ENCODE measurements around the gene CLEC2L. TPM values are rescaled to one million over a fixed set of nuclear protein-coding genes. Genes with fewer than 3 reads are reported as not detected.

CLEC2L gene
- not detected for polyA plus RNA-seq (2013, experiment 1 of 2)
- not detected for polyA plus RNA-seq (2013, experiment 2 of 2)

GRCh38 chr7:139523199-139523941 is at the start of gene CLEC2L:
Gene CLEC2L (plus strand): TSS chr7:139523685. CDS start chr7:139523928, 243 bp downstream.
- Histone ChIP-seq H3K27ac (ENCODE audit: low read depth, low read length) (no peak within 1 kb of the TSS), H3K4me1 (ENCODE audit: insufficient read depth, low read length) (no peaks in the 10 kb centered on the region), H3K9me3 (ENCODE audit: insufficient read depth, low read depth, low read length) (no peaks in the 10 kb centered on the region), H3K27me3 (ENCODE audit: insufficient read depth, low read length) (peaks cover 56% of the 10 kb centered on the region), H3K9ac (ENCODE audit: low read depth, low read length) (no peak within 1 kb of the TSS), H3K36me3 (ENCODE audit: insufficient read depth, low read length) (no peaks in the 10 kb centered on the region), H3K4me3 (ENCODE audit: low read length) (peak within 1 kb of the TSS; percentile 49)
- 3% methylated on average over 75 of the region's 75 CpGs for WGBS

- Histone ChIP-seq H3K36me3 (ENCODE audit: insufficient read depth, low read length) (no peaks in the 10 kb centered on the region; the same call in 1 of the 2 replicates), H3K4me3 (ENCODE audit: low read length) (no peak overlapping the region), H3K27ac (ENCODE audit: low read depth, low read length) (no peak overlapping the region), H3K9me3 (ENCODE audit: insufficient read depth, low read depth, low read length) (no peaks in the 10 kb centered on the region), H3K9ac (ENCODE audit: low read depth, low read length) (no peak overlapping the region), H3K27me3 (ENCODE audit: insufficient read depth, low read length) (no peaks in the 10 kb centered on the region), H3K4me1 (ENCODE audit: insufficient read depth, low read length) (no peaks in the 10 kb centered on the region)
- 95% methylated on average over 8 of the region's 8 CpGs for WGBS
These were observed 47.3 kb upstream of the CLEC2L start for GRCh38 chr7:139476139-139476538.

GRCh38 chr7:139476891-139477290 is 46.6 kb upstream of the CLEC2L start:
- no peaks in the 10 kb centered on the region for H3K9me3 ChIP-seq (ENCODE audit: insufficient read depth, low read depth, low read length)
- H3K9ac ChIP-seq (ENCODE audit: low read depth, low read length) = no peak overlapping the region
- H3K36me3 ChIP-seq (ENCODE audit: insufficient read depth, low read length) = no peaks in the 10 kb centered on the region; the same call in 1 of the 2 replicates
- no peak overlapping the region for H3K4me3 ChIP-seq (ENCODE audit: low read length)
- WGBS = 92% methylated on average over 6 of the region's 6 CpGs
- H3K4me1 ChIP-seq (ENCODE audit: insufficient read depth, low read length) = no peaks in the 10 kb centered on the region
- peaks cover 2% of the 10 kb centered on the region for H3K27me3 ChIP-seq (ENCODE audit: insufficient read depth, low read length)
- H3K27ac ChIP-seq (ENCODE audit: low read depth, low read length) = no peak overlapping the region

- H3K27me3 ChIP-seq (ENCODE audit: insufficient read depth, low read length) = peaks cover 26% of the 10 kb centered on the region
- no peak overlapping the region for H3K9ac ChIP-seq (ENCODE audit: low read depth, low read length)
- no peaks in the 10 kb centered on the region for H3K36me3 ChIP-seq (ENCODE audit: insufficient read depth, low read length)
- H3K27ac ChIP-seq (ENCODE audit: low read depth, low read length) = no peak overlapping the region
- H3K9me3 ChIP-seq (ENCODE audit: insufficient read depth, low read depth, low read length) = no peaks in the 10 kb centered on the region
- H3K4me1 ChIP-seq (ENCODE audit: insufficient read depth, low read length) = no peaks in the 10 kb centered on the region
- no peak overlapping the region for H3K4me3 ChIP-seq (ENCODE audit: low read length)
- WGBS = 94% methylated on average over 4 of the region's 4 CpGs
These were observed 43.9 kb upstream of the CLEC2L start for GRCh38 chr7:139479620-139480019.

GRCh38 chr7:139481364-139481763 is 42.1 kb upstream of the CLEC2L start:
- WGBS = 77% methylated on average over 4 of the region's 4 CpGs

GRCh38 chr7:139482122-139482521 is 41.4 kb upstream of the CLEC2L start:
- Histone ChIP-seq H3K9me3 (ENCODE audit: insufficient read depth, low read depth, low read length) (no peaks in the 10 kb centered on the region), H3K27me3 (ENCODE audit: insufficient read depth, low read length) (peaks cover 35% of the 10 kb centered on the region), H3K27ac (ENCODE audit: low read depth, low read length) (no peak overlapping the region), H3K9ac (ENCODE audit: low read depth, low read length) (no peak overlapping the region), H3K4me1 (ENCODE audit: insufficient read depth, low read length) (no peaks in the 10 kb centered on the region), H3K4me3 (ENCODE audit: low read length) (peak overlapping the region; percentile 80), H3K36me3 (ENCODE audit: insufficient read depth, low read length) (no peaks in the 10 kb centered on the region)
- 74% methylated on average over 8 of the region's 8 CpGs for WGBS

More at GRCh38 chr7:139481364-139481763, 42.1 kb upstream of the CLEC2L start:
- Histone ChIP-seq H3K9ac (ENCODE audit: low read depth, low read length) (no peak overlapping the region), H3K36me3 (ENCODE audit: insufficient read depth, low read length) (no peaks in the 10 kb centered on the region), H3K27ac (ENCODE audit: low read depth, low read length) (no peak overlapping the region), H3K27me3 (ENCODE audit: insufficient read depth, low read length) (peaks cover 35% of the 10 kb centered on the region), H3K9me3 (ENCODE audit: insufficient read depth, low read depth, low read length) (no peaks in the 10 kb centered on the region), H3K4me3 (ENCODE audit: low read length) (no peak overlapping the region), H3K4me1 (ENCODE audit: insufficient read depth, low read length) (no peaks in the 10 kb centered on the region)

GRCh38 chr7:139482662-139483466 is 40.6 kb upstream of the CLEC2L start:
- Histone ChIP-seq H3K4me1 (ENCODE audit: insufficient read depth, low read length) (no peaks in the 10 kb centered on the region), H3K4me3 (ENCODE audit: low read length) (peak overlapping the region; percentile 80), H3K27ac (ENCODE audit: low read depth, low read length) (no peak overlapping the region), H3K36me3 (ENCODE audit: insufficient read depth, low read length) (no peaks in the 10 kb centered on the region), H3K9ac (ENCODE audit: low read depth, low read length) (peak overlapping the region; percentile 65), H3K9me3 (ENCODE audit: insufficient read depth, low read depth, low read length) (no peaks in the 10 kb centered on the region), H3K27me3 (ENCODE audit: insufficient read depth, low read length) (peaks cover 35% of the 10 kb centered on the region)
- 3% methylated on average over 90 of the region's 90 CpGs for WGBS

GRCh38 chr7:139487366-139488080 is 36.0 kb upstream of the CLEC2L start:
- Histone ChIP-seq H3K36me3 (ENCODE audit: insufficient read depth, low read length) (no peaks in the 10 kb centered on the region), H3K9ac (ENCODE audit: low read depth, low read length) (no peak overlapping the region), H3K27ac (ENCODE audit: low read depth, low read length) (no peak overlapping the region), H3K4me3 (ENCODE audit: low read length) (no peak overlapping the region), H3K4me1 (ENCODE audit: insufficient read depth, low read length) (no peaks in the 10 kb centered on the region), H3K9me3 (ENCODE audit: insufficient read depth, low read depth, low read length) (no peaks in the 10 kb centered on the region), H3K27me3 (ENCODE audit: insufficient read depth, low read length) (peaks cover 27% of the 10 kb centered on the region)
- 87% methylated on average over 5 of the region's 5 CpGs for WGBS

GRCh38 chr7:139488810-139489209 is 34.7 kb upstream of the CLEC2L start:
- Histone ChIP-seq H3K4me1 (ENCODE audit: insufficient read depth, low read length) (no peaks in the 10 kb centered on the region), H3K4me3 (ENCODE audit: low read length) (no peak overlapping the region), H3K36me3 (ENCODE audit: insufficient read depth, low read length) (no peaks in the 10 kb centered on the region), H3K27ac (ENCODE audit: low read depth, low read length) (no peak overlapping the region), H3K9ac (ENCODE audit: low read depth, low read length) (no peak overlapping the region), H3K9me3 (ENCODE audit: insufficient read depth, low read depth, low read length) (no peaks in the 10 kb centered on the region), H3K27me3 (ENCODE audit: insufficient read depth, low read length) (peaks cover 16% of the 10 kb centered on the region; the same call in 1 of the 2 replicates)
- 83% methylated on average over 4 of the region's 4 CpGs for WGBS

GRCh38 chr7:139490130-139490529 is 33.4 kb upstream of the CLEC2L start:
- Histone ChIP-seq H3K27me3 (ENCODE audit: insufficient read depth, low read length) (peaks cover 6% of the 10 kb centered on the region; the same call in 1 of the 2 replicates), H3K27ac (ENCODE audit: low read depth, low read length) (no peak overlapping the region), H3K4me1 (ENCODE audit: insufficient read depth, low read length) (no peaks in the 10 kb centered on the region), H3K9ac (ENCODE audit: low read depth, low read length) (no peak overlapping the region), H3K36me3 (ENCODE audit: insufficient read depth, low read length) (no peaks in the 10 kb centered on the region), H3K4me3 (ENCODE audit: low read length) (no peak overlapping the region), H3K9me3 (ENCODE audit: insufficient read depth, low read depth, low read length) (no peaks in the 10 kb centered on the region)
- 93% methylated on average over 4 of the region's 5 CpGs for WGBS

GRCh38 chr7:139492293-139492692 is 31.2 kb upstream of the CLEC2L start:
- Histone ChIP-seq H3K27me3 (ENCODE audit: insufficient read depth, low read length) (no peaks in the 10 kb centered on the region), H3K36me3 (ENCODE audit: insufficient read depth, low read length) (no peaks in the 10 kb centered on the region), H3K9ac (ENCODE audit: low read depth, low read length) (no peak overlapping the region), H3K27ac (ENCODE audit: low read depth, low read length) (no peak overlapping the region), H3K4me1 (ENCODE audit: insufficient read depth, low read length) (no peaks in the 10 kb centered on the region), H3K9me3 (ENCODE audit: insufficient read depth, low read depth, low read length) (no peaks in the 10 kb centered on the region), H3K4me3 (ENCODE audit: low read length) (no peak overlapping the region)
- WGBS = 93% methylated on average over 1 of the region's 1 CpG
